ENCODE results near the gene IFNA13. TPM values are rescaled to one million over a fixed set of nuclear protein-coding genes. Genes with fewer than 3 reads are reported as not detected.

Gene IFNA13
- total RNA-seq: not detected
- long read RNA-seq, donor 1: 0 reads
- long read RNA-seq, donor 2: 0 reads

- H3K36me3 ChIP-seq (ENCODE audit: low read depth): no peaks in the 10 kb centered on the region
- no peaks in the 10 kb centered on the region for H3K4me1 ChIP-seq (ENCODE audit: low read depth)
- H3K4me3 ChIP-seq: no peak within 1 kb of the TSS
- H3K9me3 ChIP-seq: no peaks in the 10 kb centered on the region
- intact Hi-C loops (cut with DNase I, micrococcal nuclease): no loop called here
- DNase-seq (no peak), ATAC-seq (no peak)
- no peak for TF ChIP-seq CTCF (IDR thresholded peaks at IDR 0.05)
Observed at GRCh38 chr9:21367957-21368356, at the start of gene IFNA13. IFNA13 (minus strand) TSS chr9:21368057; CDS start chr9:21368010, 47 bp downstream.

- intact Hi-C loops (cut with DNase I, micrococcal nuclease): no loop called here
- no peaks in the 10 kb centered on the region for H3K36me3 ChIP-seq (ENCODE audit: low read depth)
- no peaks in the 10 kb centered on the region for H3K9me3 ChIP-seq
- ATAC-seq (peak; percentile 86), DNase-seq (peak in 2 of 3 donors; percentile 38 to 68)
- no peak for TF ChIP-seq CTCF (IDR thresholded peaks at IDR 0.05)
- H3K4me1 ChIP-seq (ENCODE audit: low read depth): peaks cover 3% of the 10 kb centered on the region
- H3K4me3 ChIP-seq: no peak overlapping the region
Observed at GRCh38 chr9:21415493-21416267, 47.8 kb upstream of the IFNA13 start.

- no peaks in the 10 kb centered on the region for H3K9me3 ChIP-seq
- peaks cover 3% of the 10 kb centered on the region for H3K4me1 ChIP-seq (ENCODE audit: low read depth)
- H3K4me3 ChIP-seq: no peak overlapping the region
- ATAC-seq: peak; percentile 67
- no peaks in the 10 kb centered on the region for H3K36me3 ChIP-seq (ENCODE audit: low read depth)
- no peak for TF ChIP-seq CTCF (IDR thresholded peaks at IDR 0.05)
- intact Hi-C loops (cut with DNase I, micrococcal nuclease): no loop called here
- DNase-seq: peak in 1 of 3 donors; percentile 15
Observed at GRCh38 chr9:21414220-21414940, 46.5 kb upstream of the IFNA13 start.

GRCh38 chr9:21413624-21414023 is 45.8 kb upstream of the IFNA13 start:
- Histone ChIP-seq H3K9me3 (no peaks in the 10 kb centered on the region), H3K4me3 (no peak overlapping the region), H3K4me1 (ENCODE audit: low read depth) (peaks cover 3% of the 10 kb centered on the region), H3K36me3 (ENCODE audit: low read depth) (no peaks in the 10 kb centered on the region)
- ATAC-seq: peak; percentile 69
- TF ChIP-seq CTCF (IDR thresholded peaks at IDR 0.05): peak; percentile 19
- DNase-seq: peak in 2 of 3 donors; percentile 20 to 40
- intact Hi-C loops (cut with DNase I, micrococcal nuclease): no loop called here

GRCh38 chr9:21413151-21413550 is 45.3 kb upstream of the IFNA13 start:
- intact Hi-C loops (cut with DNase I, micrococcal nuclease): no loop called here
- no peak for ATAC-seq

More at GRCh38 chr9:21413151-21413550, 45.3 kb upstream of the IFNA13 start:
- no peak for TF ChIP-seq CTCF (IDR thresholded peaks at IDR 0.05)
- no peak for DNase-seq
- no peak overlapping the region for H3K4me3 ChIP-seq
- no peaks in the 10 kb centered on the region for H3K36me3 ChIP-seq (ENCODE audit: low read depth)
- no peaks in the 10 kb centered on the region for H3K9me3 ChIP-seq
- peaks cover 3% of the 10 kb centered on the region for H3K4me1 ChIP-seq (ENCODE audit: low read depth)

Measured in mucosa of descending colon (tissue), 3 donors.